Suprapubic skin (tissue), 3 donors: ENCODE data around the gene PSMB8.

Experiments
- CTCF ChIP-seq, 2 donors: fragments of 200-600 bp in 1 of 2; fragments of 450-650 bp in 1 of 2; sonication (generic) in 1 of 2; IDR thresholded peaks; one replicate each; pipeline ENCODE4 v1.5.1; 2016 to 2019; ENCODE audit warnings: antibody characterized with exemption in 2 of 2, mild to moderate bottlenecking in 1 of 2, moderate library complexity in 1 of 2
- EP300 ChIP-seq: sonication (generic); formaldehyde crosslinking; IDR thresholded peaks from one replicate; pipeline ENCODE4 v1.6.1; 2017; ENCODE audit warnings: antibody characterized with exemption

GRCh38 chr6:32847004-32847403 lies 3.2 kb upstream of the PSMB8 start:
- TF ChIP-seq CTCF (IDR thresholded peaks at IDR 0.05) = no peak
- no peak for TF ChIP-seq EP300
